ENCODE measurements around the gene KLK11.

The KLK11 gene

GRCh38 chr19:51002542-51003311, 23.7 kb downstream of the KLK11 start:
- peaks cover 9% of the 10 kb centered on the region; the same call in 1 of the 2 replicates for H3K27me3 ChIP-seq (replicated peaks; ENCODE audit: insufficient read depth, low read length)
- no peaks in the 10 kb centered on the region for H4K20me1 ChIP-seq (ENCODE audit: insufficient read depth, low read length)
- H3K27ac ChIP-seq (ENCODE audit: low read length): no peak overlapping the region
- no peaks in the 10 kb centered on the region for H3K36me3 ChIP-seq (replicated peaks; ENCODE audit: insufficient read depth, low read length)
- no peak overlapping the region for H3K9ac ChIP-seq (ENCODE audit: low read length)
- no peak overlapping the region for H3K4me2 ChIP-seq (ENCODE audit: low read depth, low read length)
- H3K79me2 ChIP-seq (ENCODE audit: low read length): no peaks in the 10 kb centered on the region
- DNase-seq: peak; percentile 14
- no peaks in the 10 kb centered on the region for H3F3A ChIP-seq (ENCODE audit: insufficient read depth, low read length)
- H3K9me2 ChIP-seq (replicated peaks; ENCODE audit: insufficient read depth, low read length): no peaks in the 10 kb centered on the region
- H3K4me3 ChIP-seq (ENCODE audit: low read length): no peak overlapping the region
- no peak for TF ChIP-seq CTCF (IDR thresholded peaks at IDR 0.05; ENCODE audit: low read length)
- no peak for TF ChIP-seq EZH2phosphoT487 (IDR thresholded peaks at IDR 0.05; ENCODE audit: low read length)
- no peak for TF ChIP-seq EZH2 (optimal IDR thresholded peaks at IDR 0.05; ENCODE audit: low read depth, low read length)
- no peaks in the 10 kb centered on the region; the same call in 1 of the 2 replicates for H3K9me3 ChIP-seq (replicated peaks; ENCODE audit: insufficient read depth, low read length)
- H3K4me1 ChIP-seq (ENCODE audit: low read length): no peaks in the 10 kb centered on the region
- no peak overlapping the region for H2AFZ ChIP-seq (ENCODE audit: low read length)

- no peak overlapping the region for H3K4me3 ChIP-seq (ENCODE audit: low read length)
- H3K4me2 ChIP-seq (ENCODE audit: low read depth, low read length): no peak overlapping the region
- no peak overlapping the region for H3K9ac ChIP-seq (ENCODE audit: low read length)
- TF ChIP-seq CTCF (IDR thresholded peaks at IDR 0.05; ENCODE audit: low read length) (no peak), EZH2 (optimal IDR thresholded peaks at IDR 0.05; ENCODE audit: low read depth, low read length) (no peak), EZH2phosphoT487 (IDR thresholded peaks at IDR 0.05; ENCODE audit: low read length) (no peak)
- no peaks in the 10 kb centered on the region for H3K79me2 ChIP-seq (ENCODE audit: low read length)
- H3K27ac ChIP-seq (ENCODE audit: low read length): no peak overlapping the region
- H3K27me3 ChIP-seq (replicated peaks; ENCODE audit: insufficient read depth, low read length): peaks cover 6% of the 10 kb centered on the region; the same call in 1 of the 2 replicates
- H3F3A ChIP-seq (ENCODE audit: insufficient read depth, low read length): no peaks in the 10 kb centered on the region
- no peak for DNase-seq
- H3K9me2 ChIP-seq (replicated peaks; ENCODE audit: insufficient read depth, low read length): no peaks in the 10 kb centered on the region
- no peaks in the 10 kb centered on the region for H3K36me3 ChIP-seq (replicated peaks; ENCODE audit: insufficient read depth, low read length)
- H3K9me3 ChIP-seq (replicated peaks; ENCODE audit: insufficient read depth, low read length): no peaks in the 10 kb centered on the region; the same call in 1 of the 2 replicates
- H2AFZ ChIP-seq (ENCODE audit: low read length): no peak overlapping the region
- H4K20me1 ChIP-seq (ENCODE audit: insufficient read depth, low read length): no peaks in the 10 kb centered on the region
- H3K4me1 ChIP-seq (ENCODE audit: low read length): no peaks in the 10 kb centered on the region
Observed at GRCh38 chr19:51002089-51002532, 24.3 kb downstream of the KLK11 start.

DNA sequence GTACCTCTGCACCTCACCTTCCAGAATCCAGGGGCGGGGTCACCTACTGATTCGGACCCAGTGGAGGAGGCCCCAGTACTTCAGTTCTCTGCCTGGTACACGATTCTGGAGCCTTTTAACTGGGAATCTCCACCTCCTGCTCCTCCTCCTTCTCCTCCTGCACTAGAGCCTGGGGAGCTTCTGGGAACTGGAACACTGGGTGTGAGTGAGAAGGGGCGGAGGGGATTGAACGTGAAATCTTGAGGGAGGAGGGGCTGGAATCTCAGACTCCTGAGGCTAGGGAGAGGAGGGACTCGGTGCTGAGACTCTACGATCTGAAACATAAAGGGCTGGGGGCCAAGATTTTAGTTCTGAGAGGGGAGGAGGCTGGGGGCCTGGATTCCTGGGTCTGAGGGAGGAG, 24.9 kb downstream of the KLK11 start, which contains the start of gene KLK8:
Gene KLK8, minus strand, starts transcription at position 90 of the 400 bp plus-strand sequence. CDS start 437 bp downstream, outside the sequence.
- H3K4me1 ChIP-seq (ENCODE audit: low read length): no peaks in the 10 kb centered on the region
- no peak within 1 kb of the TSS for H3K27ac ChIP-seq (ENCODE audit: low read length)
- no peaks in the 10 kb centered on the region for H3F3A ChIP-seq (ENCODE audit: insufficient read depth, low read length)
- no peak within 1 kb of the TSS for H3K4me3 ChIP-seq (ENCODE audit: low read length)
- no peaks in the 10 kb centered on the region for H3K9me2 ChIP-seq (replicated peaks; ENCODE audit: insufficient read depth, low read length)
- peaks cover 6% of the 10 kb centered on the region; the same call in 1 of the 2 replicates for H3K27me3 ChIP-seq (replicated peaks; ENCODE audit: insufficient read depth, low read length)
- DNase-seq: no peak
- no peak for TF ChIP-seq CTCF (IDR thresholded peaks at IDR 0.05; ENCODE audit: low read length)
- no peak for TF ChIP-seq EZH2 (optimal IDR thresholded peaks at IDR 0.05; ENCODE audit: low read depth, low read length)
- no peak for TF ChIP-seq EZH2phosphoT487 (IDR thresholded peaks at IDR 0.05; ENCODE audit: low read length)
- no peak within 1 kb of the TSS for H3K4me2 ChIP-seq (ENCODE audit: low read depth, low read length)
- no peaks in the 10 kb centered on the region for H3K36me3 ChIP-seq (replicated peaks; ENCODE audit: insufficient read depth, low read length)
- no peak within 1 kb of the TSS for H2AFZ ChIP-seq (ENCODE audit: low read length)
- H3K79me2 ChIP-seq (ENCODE audit: low read length): no peaks in the 10 kb centered on the region
- no peak within 1 kb of the TSS for H3K9ac ChIP-seq (ENCODE audit: low read length)
- H3K9me3 ChIP-seq (replicated peaks; ENCODE audit: insufficient read depth, low read length): no peaks in the 10 kb centered on the region; the same call in 1 of the 2 replicates
- H4K20me1 ChIP-seq (ENCODE audit: insufficient read depth, low read length): no peaks in the 10 kb centered on the region

All from MM.1S (cell line).